ENCODE results near the gene DNASE1L1. TPM values are rescaled to one million over a fixed set of nuclear protein-coding genes. Genes with fewer than 3 reads are reported as not detected.

Gene DNASE1L1
- total RNA-seq, 4 donors from 2014 or later = 15.9 to 156 (median 36.9) TPM

- H3K9me3 ChIP-seq = no peaks in the 10 kb centered on the region
- H3K4me3 ChIP-seq = no peak overlapping the region
- DNase-seq = no peak
- WGBS, 2 donors (ENCODE audit: low coverage in 1 of 2) = 82% methylated on average over 5 of the region's 5 CpGs; no CpG with 5 or more reads in 1 of the 2 donors
- H3K27me3 ChIP-seq = no peaks in the 10 kb centered on the region
- no peak overlapping the region for H3K27ac ChIP-seq
- no peaks in the 10 kb centered on the region for H3K36me3 ChIP-seq
- TF ChIP-seq CTCF (IDR thresholded peaks at IDR 0.05) (no peak), EP300 (IDR thresholded peaks at IDR 0.05; ENCODE audit: low read depth) (no peak), POLR2A (IDR thresholded peaks at IDR 0.05) (no peak), POLR2AphosphoS5 (IDR thresholded peaks at IDR 0.05) (no peak)
- H3K4me1 ChIP-seq = peaks cover 0 to 17% (median 4%) of the 10 kb centered on the region in 4 donors
- in situ Hi-C loops (cut with MboI; ENCODE audit: low pct_ligation_motif_present in 1 of 4, low pct_unique_long_range_greater_than_20kb in 1 of 4, low sequenced_read_pairs in 3 of 4) (no loop called here), intact Hi-C loops (cut with DNase I; ENCODE audit: low total_unique reads) (no loop called here)
These were observed 22.3 kb upstream of the DNASE1L1 start for GRCh38 chrX:154431341-154431740.

DNA sequence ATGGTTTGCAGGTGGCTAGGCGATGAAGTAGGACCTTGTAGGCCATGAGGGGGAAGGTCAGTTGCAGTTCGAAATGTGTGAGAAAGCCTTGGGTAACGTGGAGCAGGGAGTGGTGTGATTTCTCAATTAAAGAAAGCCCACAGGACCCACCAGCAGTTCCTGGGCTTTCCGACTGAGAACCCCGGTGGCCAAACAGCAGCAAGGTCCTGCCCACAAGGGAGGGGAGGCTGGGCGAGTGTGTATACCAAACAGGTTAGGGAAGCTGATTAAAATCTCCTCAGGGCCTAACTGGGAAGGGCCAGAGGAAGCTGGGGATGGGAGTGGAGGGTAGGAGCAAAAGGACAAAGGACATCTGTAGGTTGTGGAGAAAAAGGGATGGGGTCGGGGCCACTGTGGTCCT is 21.9 kb upstream of the DNASE1L1 start:
- TF ChIP-seq POLR2AphosphoS5 (IDR thresholded peaks at IDR 0.05) (no peak), CTCF (IDR thresholded peaks at IDR 0.05) (no peak), POLR2A (IDR thresholded peaks at IDR 0.05) (no peak), EP300 (IDR thresholded peaks at IDR 0.05; ENCODE audit: low read depth) (no peak)
- no peaks in the 10 kb centered on the region for H3K36me3 ChIP-seq
- in situ Hi-C loops (cut with MboI; ENCODE audit: low pct_ligation_motif_present in 1 of 4, low pct_unique_long_range_greater_than_20kb in 1 of 4, low sequenced_read_pairs in 3 of 4) = no loop called here

GRCh38 chrX:154430479-154430878 is 21.4 kb upstream of the DNASE1L1 start:
- no peak for DNase-seq
- WGBS, 2 donors (ENCODE audit: low coverage in 1 of 2) = 58 to 90% methylated on average over 4 to 6 of the region's 6 CpGs
- intact Hi-C loops (cut with DNase I; ENCODE audit: low total_unique reads) = no loop called here
- Histone ChIP-seq H3K4me1 (peaks cover 0 to 15% (median 4%) of the 10 kb centered on the region in 4 donors), H3K36me3 (no peaks in the 10 kb centered on the region), H3K9me3 (no peaks in the 10 kb centered on the region), H3K27ac (peak overlapping the region in 1 of 4 donors; percentile 12), H3K27me3 (no peaks in the 10 kb centered on the region), H3K4me3 (no peak overlapping the region)
- no peak for TF ChIP-seq POLR2A (IDR thresholded peaks at IDR 0.05)
- TF ChIP-seq POLR2AphosphoS5 (IDR thresholded peaks at IDR 0.05) = no peak
- no peak for TF ChIP-seq CTCF (IDR thresholded peaks at IDR 0.05)
- TF ChIP-seq EP300 (IDR thresholded peaks at IDR 0.05; ENCODE audit: low read depth) = no peak
- in situ Hi-C loops (cut with MboI; ENCODE audit: low pct_ligation_motif_present in 1 of 4, low pct_unique_long_range_greater_than_20kb in 1 of 4, low sequenced_read_pairs in 3 of 4) = no loop called here

More for the DNA sequence above, 21.9 kb upstream of the DNASE1L1 start:
- H3K4me3 ChIP-seq = no peak overlapping the region
- no peaks in the 10 kb centered on the region for H3K9me3 ChIP-seq
- no peak for DNase-seq
- peaks cover 0 to 15% (median 4%) of the 10 kb centered on the region in 4 donors for H3K4me1 ChIP-seq
- no peaks in the 10 kb centered on the region for H3K27me3 ChIP-seq
- 59 to 80% methylated on average over 1 to 7 of the region's 7 CpGs for WGBS, 2 donors (ENCODE audit: low coverage in 1 of 2)
- H3K27ac ChIP-seq = peak overlapping the region in 1 of 4 donors; percentile 12
- intact Hi-C loops (cut with DNase I; ENCODE audit: low total_unique reads) = no loop called here

- WGBS, 2 donors (ENCODE audit: low coverage in 1 of 2) = 81% methylated on average over 2 of the region's 2 CpGs; no CpG with 5 or more reads in 1 of the 2 donors
- DNase-seq = no peak
- Histone ChIP-seq H3K36me3 (no peaks in the 10 kb centered on the region), H3K9me3 (no peaks in the 10 kb centered on the region), H3K4me1 (peaks cover 0 to 15% (median 4%) of the 10 kb centered on the region in 4 donors), H3K4me3 (peak overlapping the region in 1 of 4 donors; percentile 92), H3K27ac (peak overlapping the region in 1 of 4 donors; percentile 86), H3K27me3 (no peaks in the 10 kb centered on the region)
- intact Hi-C loops (cut with DNase I; ENCODE audit: low total_unique reads) = no loop called here
- in situ Hi-C loops (cut with MboI; ENCODE audit: low pct_ligation_motif_present in 1 of 4, low pct_unique_long_range_greater_than_20kb in 1 of 4, low sequenced_read_pairs in 3 of 4) = no loop called here
- TF ChIP-seq EP300 (IDR thresholded peaks at IDR 0.05; ENCODE audit: low read depth) (no peak), POLR2A (IDR thresholded peaks at IDR 0.05) (no peak), CTCF (IDR thresholded peaks at IDR 0.05) (no peak), POLR2AphosphoS5 (IDR thresholded peaks at IDR 0.05) (no peak)
These were observed 20.7 kb upstream of the DNASE1L1 start for GRCh38 chrX:154429711-154430110.

All from transverse colon (tissue), 4 donors.